Measurements from ENCODE around the gene KCNAB1.

The KCNAB1 gene

GRCh38 chr3:156148946-156149381 lies 28.6 kb downstream of the KCNAB1 start:
- TF ChIP-seq ARNTL (CRISPR knock-in tag; IDR thresholded peaks at IDR 0.05; ENCODE audit: borderline replicate concordance, low read depth) = no peak
- TF ChIP-seq TOX (CRISPR knock-in tag; IDR thresholded peaks at IDR 0.05; ENCODE audit: borderline replicate concordance) = no peak
- TF ChIP-seq TSHZ2 (CRISPR knock-in tag; IDR thresholded peaks at IDR 0.05) = no peak
- no peak for TF ChIP-seq CREB5 (CRISPR knock-in tag; IDR thresholded peaks at IDR 0.05; ENCODE audit: low read depth)
- TF ChIP-seq PATZ1 (CRISPR knock-in tag; IDR thresholded peaks at IDR 0.05; ENCODE audit: borderline replicate concordance) = no peak
- no peak for TF ChIP-seq ZC3H10 (CRISPR knock-in tag; IDR thresholded peaks at IDR 0.05)
- TF ChIP-seq GLIS3 (CRISPR knock-in tag; IDR thresholded peaks at IDR 0.05) = no peak
- no peak for TF ChIP-seq ZNF70 (CRISPR knock-in tag; IDR thresholded peaks at IDR 0.05)
- no peak for TF ChIP-seq ZNF565 (CRISPR knock-in tag; conservative IDR thresholded peaks at IDR 0.05; ENCODE audit: low read depth)
- no peak for TF ChIP-seq SNAI2 (CRISPR knock-in tag; IDR thresholded peaks at IDR 0.05)
- TF ChIP-seq CSDC2 (CRISPR knock-in tag; IDR thresholded peaks at IDR 0.05) = no peak
- TF ChIP-seq ZFP3 (CRISPR knock-in tag; IDR thresholded peaks at IDR 0.05) = no peak
- no peak for TF ChIP-seq CSRNP3 (CRISPR knock-in tag; IDR thresholded peaks at IDR 0.05)
- TF ChIP-seq ESRRG (CRISPR knock-in tag; IDR thresholded peaks at IDR 0.05) = no peak
- TF ChIP-seq ZFP30 (CRISPR knock-in tag; IDR thresholded peaks at IDR 0.05) = no peak
- TF ChIP-seq ZNF8 (CRISPR knock-in tag; IDR thresholded peaks at IDR 0.05) = no peak
- TF ChIP-seq PPARA (CRISPR knock-in tag; IDR thresholded peaks at IDR 0.05; ENCODE audit: borderline replicate concordance) = no peak
- ATAC-seq = no peak

GRCh38 chr3:156149876-156150275 lies 29.5 kb downstream of the KCNAB1 start:
- TF ChIP-seq BACH2 (CRISPR knock-in tag; IDR thresholded peaks at IDR 0.05; ENCODE audit: borderline replicate concordance) (no peak), GLIS3 (CRISPR knock-in tag; IDR thresholded peaks at IDR 0.05) (no peak), CREB5 (CRISPR knock-in tag; IDR thresholded peaks at IDR 0.05; ENCODE audit: low read depth) (no peak), TOX (CRISPR knock-in tag; IDR thresholded peaks at IDR 0.05; ENCODE audit: borderline replicate concordance) (no peak), TSHZ2 (CRISPR knock-in tag; IDR thresholded peaks at IDR 0.05) (no peak), ZC3H10 (CRISPR knock-in tag; IDR thresholded peaks at IDR 0.05) (no peak), ZNF70 (CRISPR knock-in tag; IDR thresholded peaks at IDR 0.05) (no peak), PPARA (CRISPR knock-in tag; IDR thresholded peaks at IDR 0.05; ENCODE audit: borderline replicate concordance) (no peak), ZFP3 (CRISPR knock-in tag; IDR thresholded peaks at IDR 0.05) (no peak), SNAI2 (CRISPR knock-in tag; IDR thresholded peaks at IDR 0.05) (no peak), CSDC2 (CRISPR knock-in tag; IDR thresholded peaks at IDR 0.05) (no peak), POU6F1 (CRISPR knock-in tag; IDR thresholded peaks at IDR 0.05; ENCODE audit: borderline replicate concordance, low read depth) (no peak), ESRRG (CRISPR knock-in tag; IDR thresholded peaks at IDR 0.05) (no peak), ISL1 (CRISPR knock-in tag; IDR thresholded peaks at IDR 0.05) (no peak), OSR1 (CRISPR knock-in tag; IDR thresholded peaks at IDR 0.05) (no peak), CSRNP3 (CRISPR knock-in tag; IDR thresholded peaks at IDR 0.05) (no peak), TCF4 (CRISPR knock-in tag; IDR thresholded peaks at IDR 0.05; ENCODE audit: borderline replicate concordance) (no peak)
- ATAC-seq = no peak
